Measurements from ENCODE around the gene CHML.

The CHML gene

GRCh38 chr1:241593186-241593585 lies 47.0 kb downstream of the CHML start:
- Histone ChIP-seq H3K4me1 (ENCODE audit: control insufficient read depth in 5 of 5, insufficient read depth in 5 of 5, low read length in 5 of 5) (no peaks in the 10 kb centered on the region), H3K4me3 (ENCODE audit: low read depth in 1 of 5, low read length in 5 of 5) (no peak overlapping the region), H3K27ac (ENCODE audit: low read depth, low read length) (no peak overlapping the region), H3K9ac (ENCODE audit: low read length in 5 of 5) (no peak overlapping the region), H3K27me3 (ENCODE audit: control insufficient read depth in 5 of 5, insufficient read depth in 4 of 5, low read length in 5 of 5) (no peaks in the 10 kb centered on the region), H3K36me3 (ENCODE audit: control insufficient read depth in 5 of 5, insufficient read depth in 5 of 5, low read length in 5 of 5) (peaks cover 0 to 13% (median 5%) of the 10 kb centered on the region in 5 donors), H3K9me3 (ENCODE audit: control insufficient read depth in 5 of 5, low read length in 5 of 5) (no peaks in the 10 kb centered on the region)

GRCh38 chr1:241592273-241592958 lies 47.8 kb downstream of the CHML start:
- Histone ChIP-seq H3K4me3 (ENCODE audit: low read depth in 1 of 5, low read length in 5 of 5) (no peak overlapping the region), H3K27ac (ENCODE audit: low read depth, low read length) (no peak overlapping the region), H3K4me1 (ENCODE audit: control insufficient read depth in 5 of 5, insufficient read depth in 5 of 5, low read length in 5 of 5) (no peaks in the 10 kb centered on the region), H3K9ac (ENCODE audit: low read length in 5 of 5) (no peak overlapping the region), H3K9me3 (ENCODE audit: control insufficient read depth in 5 of 5, low read length in 5 of 5) (no peaks in the 10 kb centered on the region), H3K36me3 (ENCODE audit: control insufficient read depth in 5 of 5, insufficient read depth in 5 of 5, low read length in 5 of 5) (peaks cover 0 to 10% (median 5%) of the 10 kb centered on the region in 5 donors), H3K27me3 (ENCODE audit: control insufficient read depth in 5 of 5, insufficient read depth in 4 of 5, low read length in 5 of 5) (no peaks in the 10 kb centered on the region)

- H3K4me3 ChIP-seq (ENCODE audit: low read depth in 1 of 5, low read length in 5 of 5): no peak overlapping the region
- no peak overlapping the region for H3K9ac ChIP-seq (ENCODE audit: low read length in 5 of 5)
These were observed 48.4 kb downstream of the CHML start for GRCh38 chr1:241591736-241592135.

GRCh38 chr1:241591317-241591716 lies 48.9 kb downstream of the CHML start:
- Histone ChIP-seq H3K4me3 (ENCODE audit: low read depth in 1 of 5, low read length in 5 of 5) (no peak overlapping the region), H3K9me3 (ENCODE audit: control insufficient read depth in 5 of 5, low read length in 5 of 5) (no peaks in the 10 kb centered on the region), H3K9ac (ENCODE audit: low read length in 5 of 5) (no peak overlapping the region), H3K4me1 (ENCODE audit: control insufficient read depth in 5 of 5, insufficient read depth in 5 of 5, low read length in 5 of 5) (no peaks in the 10 kb centered on the region), H3K36me3 (ENCODE audit: control insufficient read depth in 5 of 5, insufficient read depth in 5 of 5, low read length in 5 of 5) (peaks cover 0 to 7% (median 5%) of the 10 kb centered on the region in 5 donors), H3K27ac (ENCODE audit: low read depth, low read length) (no peak overlapping the region), H3K27me3 (ENCODE audit: control insufficient read depth in 5 of 5, insufficient read depth in 4 of 5, low read length in 5 of 5) (no peaks in the 10 kb centered on the region)

More at GRCh38 chr1:241591736-241592135, 48.4 kb downstream of the CHML start:
- no peaks in the 10 kb centered on the region for H3K4me1 ChIP-seq (ENCODE audit: control insufficient read depth in 5 of 5, insufficient read depth in 5 of 5, low read length in 5 of 5)
- peaks cover 0 to 10% (median 5%) of the 10 kb centered on the region in 5 donors for H3K36me3 ChIP-seq (ENCODE audit: control insufficient read depth in 5 of 5, insufficient read depth in 5 of 5, low read length in 5 of 5)
- H3K27me3 ChIP-seq (ENCODE audit: control insufficient read depth in 5 of 5, insufficient read depth in 4 of 5, low read length in 5 of 5): no peaks in the 10 kb centered on the region
- H3K9me3 ChIP-seq (ENCODE audit: control insufficient read depth in 5 of 5, low read length in 5 of 5): no peaks in the 10 kb centered on the region
- H3K27ac ChIP-seq (ENCODE audit: low read depth, low read length): no peak overlapping the region

GRCh38 chr1:241590719-241591118 lies 49.5 kb downstream of the CHML start:
- H3K4me3 ChIP-seq (ENCODE audit: low read depth in 1 of 5, low read length in 5 of 5): no peak overlapping the region
- no peaks in the 10 kb centered on the region for H3K9me3 ChIP-seq (ENCODE audit: control insufficient read depth in 5 of 5, low read length in 5 of 5)
- no peak overlapping the region for H3K27ac ChIP-seq (ENCODE audit: low read depth, low read length)
- no peaks in the 10 kb centered on the region for H3K4me1 ChIP-seq (ENCODE audit: control insufficient read depth in 5 of 5, insufficient read depth in 5 of 5, low read length in 5 of 5)
- H3K9ac ChIP-seq (ENCODE audit: low read length in 5 of 5): no peak overlapping the region
- H3K36me3 ChIP-seq (ENCODE audit: control insufficient read depth in 5 of 5, insufficient read depth in 5 of 5, low read length in 5 of 5): peaks cover 0 to 7% (median 5%) of the 10 kb centered on the region in 5 donors
- H3K27me3 ChIP-seq (ENCODE audit: control insufficient read depth in 5 of 5, insufficient read depth in 4 of 5, low read length in 5 of 5): no peaks in the 10 kb centered on the region
